ENCODE data around the gene SMYD3. TPM values are rescaled to one million over a fixed set of nuclear protein-coding genes. Genes with fewer than 3 reads are reported as not detected.

SMYD3 gene
- total and polyA plus RNA-seq, 2 donors (not counting 3 experiments of a cell fraction or from before 2014, with no cell fraction given): 16.0 to 32.1 TPM

DNA sequence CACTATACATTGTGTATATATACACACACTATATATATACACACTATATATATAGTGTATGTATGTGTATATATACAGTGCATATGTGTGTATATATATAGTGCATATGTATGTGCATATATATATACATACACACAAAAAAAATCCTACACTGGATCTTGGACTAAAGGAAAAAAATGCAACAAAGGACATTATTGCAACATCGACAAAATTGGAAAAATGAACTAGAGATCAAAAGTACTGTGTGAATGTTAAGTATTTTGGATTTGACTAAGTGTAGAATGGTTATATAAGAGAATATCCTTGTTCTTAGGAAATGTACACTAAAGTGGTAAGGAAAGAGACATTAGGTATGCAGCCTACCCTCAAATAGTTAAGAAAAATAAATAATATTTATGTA lies 36.5 kb downstream of the SMYD3 start:
- Histone ChIP-seq H3K4me1 (ENCODE audit: control insufficient read depth, extremely low read depth, insufficient read depth, low read length) (no peaks in the 10 kb centered on the region), H4K20me1 (replicated peaks; ENCODE audit: control insufficient read depth, extremely low read depth, insufficient read depth, low read length) (no peaks in the 10 kb centered on the region), H3K9ac (replicated peaks; ENCODE audit: extremely low read depth, insufficient read depth, low read length) (no peak overlapping the region), H3K36me3 (ENCODE audit: control insufficient read depth in 2 of 2, extremely low read depth in 1 of 2, insufficient read depth in 2 of 2, low read length in 2 of 2) (no peaks in the 10 kb centered on the region), H3K27me3 (ENCODE audit: control insufficient read depth in 2 of 2, insufficient read depth in 2 of 2, low read length in 2 of 2) (no peaks in the 10 kb centered on the region), H3K27ac (ENCODE audit: insufficient read depth, low read depth, low read length) (no peak overlapping the region), H2AFZ (ENCODE audit: low read depth, low read length) (no peak overlapping the region), H3K4me3 (replicated peaks in 1 of 3; ENCODE audit: insufficient read depth in 1 of 3, low read depth in 1 of 3, low read length in 3 of 3) (no peak overlapping the region), H3K9me3 (replicated peaks; ENCODE audit: control insufficient read depth, insufficient read depth, low read length) (no peaks in the 10 kb centered on the region), H3K9me1 (replicated peaks; ENCODE audit: control insufficient read depth, extremely low read depth, insufficient read depth, low read length) (no peaks in the 10 kb centered on the region), H3K4me2 (ENCODE audit: insufficient read depth, low read length) (no peak overlapping the region), H3K79me2 (ENCODE audit: control insufficient read depth, insufficient read depth, low read length) (no peaks in the 10 kb centered on the region)
- TF ChIP-seq GATA2 (IDR thresholded peaks at IDR 0.05; ENCODE audit: insufficient read depth, insufficient read length, low read depth, low read length) (no peak), EZH2 (IDR thresholded peaks at IDR 0.05; ENCODE audit: borderline replicate concordance, low read depth, low read length, severe bottlenecking) (no peak), MYC (IDR thresholded peaks at IDR 0.05; ENCODE audit: low read depth, low read length) (no peak), POLR2A (IDR thresholded peaks at IDR 0.05; ENCODE audit: low read depth, low read length) (no peak)
- TF ChIP-seq, protein P1, sequence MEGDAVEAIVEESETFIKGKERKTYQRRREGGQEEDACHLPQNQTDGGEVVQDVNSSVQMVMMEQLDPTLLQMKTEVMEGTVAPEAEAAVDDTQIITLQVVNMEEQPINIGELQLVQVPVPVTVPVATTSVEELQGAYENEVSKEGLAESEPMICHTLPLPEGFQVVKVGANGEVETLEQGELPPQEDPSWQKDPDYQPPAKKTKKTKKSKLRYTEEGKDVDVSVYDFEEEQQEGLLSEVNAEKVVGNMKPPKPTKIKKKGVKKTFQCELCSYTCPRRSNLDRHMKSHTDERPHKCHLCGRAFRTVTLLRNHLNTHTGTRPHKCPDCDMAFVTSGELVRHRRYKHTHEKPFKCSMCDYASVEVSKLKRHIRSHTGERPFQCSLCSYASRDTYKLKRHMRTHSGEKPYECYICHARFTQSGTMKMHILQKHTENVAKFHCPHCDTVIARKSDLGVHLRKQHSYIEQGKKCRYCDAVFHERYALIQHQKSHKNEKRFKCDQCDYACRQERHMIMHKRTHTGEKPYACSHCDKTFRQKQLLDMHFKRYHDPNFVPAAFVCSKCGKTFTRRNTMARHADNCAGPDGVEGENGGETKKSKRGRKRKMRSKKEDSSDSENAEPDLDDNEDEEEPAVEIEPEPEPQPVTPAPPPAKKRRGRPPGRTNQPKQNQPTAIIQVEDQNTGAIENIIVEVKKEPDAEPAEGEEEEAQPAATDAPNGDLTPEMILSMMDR (IDR thresholded peaks at IDR 0.05; ENCODE audit: extremely low read depth in 1 of 2, insufficient read depth in 1 of 2, low read depth in 1 of 2, low read length in 2 of 2): no peak
- ChIA-PET CTCF (interaction anchor here (0.6 kb wide), 1 partner anchor 280 kb away, joined by 3 read pairs; no protein-coding TSS in a partner anchor), POLR2A (no interaction called here)
- BruUV-seq (replicated peaks): no TSS peak
- no peak for DNase-seq (ENCODE audit: low read depth, low spot score)
- dilution Hi-C loops (cut with MboI; ENCODE audit: extremely low pct_ligation_motif_present, low sequenced_read_pairs): no loop called here
- intact Hi-C loops (cut with micrococcal nuclease): no loop called here
- no peak for FAIRE-seq

DNA sequence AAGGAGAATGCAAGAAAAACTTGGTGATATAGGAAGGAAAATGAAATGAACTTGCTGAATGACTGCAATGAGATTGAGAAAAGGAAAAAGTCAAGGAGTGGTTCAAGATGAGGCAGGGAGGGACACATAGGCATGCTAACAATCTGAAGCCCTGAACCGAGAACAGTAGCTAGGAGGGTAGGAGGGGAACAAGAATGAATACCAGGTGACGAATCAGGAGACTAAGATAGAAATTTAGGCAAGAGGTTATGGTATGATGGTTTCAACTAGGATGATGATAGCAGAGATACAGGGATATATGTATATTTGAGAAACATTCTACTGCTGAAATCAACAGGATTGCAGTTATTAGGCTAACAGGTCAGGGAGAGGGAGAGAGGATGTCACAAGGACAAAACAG lies 44.1 kb downstream of the SMYD3 start:
- ChIA-PET POLR2A (no interaction called here), CTCF (no interaction called here)
- dilution Hi-C loops (cut with MboI; ENCODE audit: extremely low pct_ligation_motif_present, low sequenced_read_pairs): no loop called here
- H3K4me3 ChIP-seq (replicated peaks in 1 of 3; ENCODE audit: insufficient read depth in 1 of 3, low read depth in 1 of 3, low read length in 3 of 3): no peak overlapping the region
- no peak overlapping the region for H3K9ac ChIP-seq (replicated peaks; ENCODE audit: extremely low read depth, insufficient read depth, low read length)
- no peaks in the 10 kb centered on the region for H3K9me3 ChIP-seq (replicated peaks; ENCODE audit: control insufficient read depth, insufficient read depth, low read length)
- no peaks in the 10 kb centered on the region for H3K9me1 ChIP-seq (replicated peaks; ENCODE audit: control insufficient read depth, extremely low read depth, insufficient read depth, low read length)
- H3K36me3 ChIP-seq (ENCODE audit: control insufficient read depth in 2 of 2, extremely low read depth in 1 of 2, insufficient read depth in 2 of 2, low read length in 2 of 2): no peaks in the 10 kb centered on the region
- H3K27me3 ChIP-seq (ENCODE audit: control insufficient read depth in 2 of 2, insufficient read depth in 2 of 2, low read length in 2 of 2): no peaks in the 10 kb centered on the region
- H3K27ac ChIP-seq (ENCODE audit: insufficient read depth, low read depth, low read length): no peak overlapping the region
- no peak for TF ChIP-seq FOS (IDR thresholded peaks at IDR 0.05; ENCODE audit: borderline replicate concordance, insufficient read depth, low read length)
- no peak for TF ChIP-seq POLR2A (IDR thresholded peaks at IDR 0.05; ENCODE audit: low read depth, low read length)
- TF ChIP-seq, protein P2, sequence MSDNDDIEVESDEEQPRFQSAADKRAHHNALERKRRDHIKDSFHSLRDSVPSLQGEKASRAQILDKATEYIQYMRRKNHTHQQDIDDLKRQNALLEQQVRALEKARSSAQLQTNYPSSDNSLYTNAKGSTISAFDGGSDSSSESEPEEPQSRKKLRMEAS (IDR thresholded peaks at IDR 0.05; ENCODE audit: insufficient read depth, insufficient read length): no peak
- TF ChIP-seq GATA2 (IDR thresholded peaks at IDR 0.05; ENCODE audit: insufficient read depth, insufficient read length, low read depth, low read length): no peak
- no peak for TF ChIP-seq MYC (IDR thresholded peaks at IDR 0.05; ENCODE audit: low read depth, low read length)
- no peak for TF ChIP-seq EZH2 (IDR thresholded peaks at IDR 0.05; ENCODE audit: borderline replicate concordance, low read depth, low read length, severe bottlenecking)
- no peak for TF ChIP-seq POLR2AphosphoS5 (IDR thresholded peaks at IDR 0.05; ENCODE audit: insufficient read depth, low read depth, low read length)
- TF ChIP-seq, protein P1 (IDR thresholded peaks at IDR 0.05; ENCODE audit: extremely low read depth in 1 of 2, insufficient read depth in 1 of 2, low read depth in 1 of 2, low read length in 2 of 2): no peak
- no peak for TF ChIP-seq JUN (IDR thresholded peaks at IDR 0.05; ENCODE audit: borderline replicate concordance, insufficient read depth, insufficient read length, low read depth)
- no peak for DNase-seq (ENCODE audit: low read depth, low spot score)
- BruUV-seq (replicated peaks): no TSS peak
- intact Hi-C loops (cut with micrococcal nuclease): no loop called here
- no peaks in the 10 kb centered on the region for H4K20me1 ChIP-seq (replicated peaks; ENCODE audit: control insufficient read depth, extremely low read depth, insufficient read depth, low read length)
- H2AFZ ChIP-seq (ENCODE audit: low read depth, low read length): no peak overlapping the region
- no peak overlapping the region for H3K4me2 ChIP-seq (ENCODE audit: insufficient read depth, low read length)
- H3K79me2 ChIP-seq (ENCODE audit: control insufficient read depth, insufficient read depth, low read length): no peaks in the 10 kb centered on the region
- peaks cover 6% of the 10 kb centered on the region for H3K4me1 ChIP-seq (ENCODE audit: control insufficient read depth, extremely low read depth, insufficient read depth, low read length)
- no peak for FAIRE-seq
